DMS53 (cell line): ENCODE data around the gene RPL5.

Source experiments
- DNase-seq: peaks from one replicate; lab custom pipeline; 2025; lab: John Stamatoyannopoulos, UW

RPL5 gene

GRCh38 chr1:92855236-92855635, 23.4 kb downstream of the RPL5 start:
- DNase-seq: no peak

GRCh38 chr1:92857817-92858216, 26.0 kb downstream of the RPL5 start:
- no peak for DNase-seq

- peak; percentile 95 for DNase-seq
Measured at GRCh38 chr1:92858564-92859399, 26.9 kb downstream of the RPL5 start.

- DNase-seq: peak; percentile 74
Measured at GRCh38 chr1:92859400-92860039, 27.7 kb downstream of the RPL5 start.

GRCh38 chr1:92862605-92863004, 30.8 kb downstream of the RPL5 start:
- DNase-seq: no peak

- DNase-seq: no peak
Measured at GRCh38 chr1:92864131-92864530, 32.3 kb downstream of the RPL5 start.

GRCh38 chr1:92870591-92870990, 38.8 kb downstream of the RPL5 start:
- DNase-seq: no peak

- DNase-seq: no peak
Measured at GRCh38 chr1:92872719-92873118, 40.9 kb downstream of the RPL5 start.

- no peak for DNase-seq
Measured at GRCh38 chr1:92874987-92875386, 43.1 kb downstream of the RPL5 start.

- DNase-seq: no peak
Measured at GRCh38 chr1:92876351-92876750, 44.5 kb downstream of the RPL5 start.

GRCh38 chr1:92877081-92877711, 45.4 kb downstream of the RPL5 start:
- peak; percentile 55 for DNase-seq

GRCh38 chr1:92877792-92878191, 46.0 kb downstream of the RPL5 start:
- peak; percentile 75 for DNase-seq

- DNase-seq: no peak
Measured at GRCh38 chr1:92879316-92879968, 47.6 kb downstream of the RPL5 start.

- no peak for DNase-seq
Measured at GRCh38 chr1:92881391-92881790, 49.6 kb downstream of the RPL5 start.

GRCh38 chr1:92882819-92883218, 51.0 kb downstream of the RPL5 start:
- peak; percentile 17 for DNase-seq

GRCh38 chr1:92883297-92883696, 51.5 kb downstream of the RPL5 start:
- peak; percentile 21 for DNase-seq

- DNase-seq: no peak
Measured at GRCh38 chr1:92884195-92884594, 52.4 kb downstream of the RPL5 start.

GRCh38 chr1:92886886-92887419, 55.1 kb downstream of the RPL5 start:
- DNase-seq: peak; percentile 98

- DNase-seq: peak; percentile 61
Measured at GRCh38 chr1:92887465-92887864, 55.6 kb downstream of the RPL5 start.
